ENCODE data around the gene RAD21L1.
"Not testable (repeated sequence)": the region's sequence is repeated elsewhere in the genome, so short reads cannot be mapped to it uniquely, and the experiment has no call there.

The RAD21L1 gene

DNA sequence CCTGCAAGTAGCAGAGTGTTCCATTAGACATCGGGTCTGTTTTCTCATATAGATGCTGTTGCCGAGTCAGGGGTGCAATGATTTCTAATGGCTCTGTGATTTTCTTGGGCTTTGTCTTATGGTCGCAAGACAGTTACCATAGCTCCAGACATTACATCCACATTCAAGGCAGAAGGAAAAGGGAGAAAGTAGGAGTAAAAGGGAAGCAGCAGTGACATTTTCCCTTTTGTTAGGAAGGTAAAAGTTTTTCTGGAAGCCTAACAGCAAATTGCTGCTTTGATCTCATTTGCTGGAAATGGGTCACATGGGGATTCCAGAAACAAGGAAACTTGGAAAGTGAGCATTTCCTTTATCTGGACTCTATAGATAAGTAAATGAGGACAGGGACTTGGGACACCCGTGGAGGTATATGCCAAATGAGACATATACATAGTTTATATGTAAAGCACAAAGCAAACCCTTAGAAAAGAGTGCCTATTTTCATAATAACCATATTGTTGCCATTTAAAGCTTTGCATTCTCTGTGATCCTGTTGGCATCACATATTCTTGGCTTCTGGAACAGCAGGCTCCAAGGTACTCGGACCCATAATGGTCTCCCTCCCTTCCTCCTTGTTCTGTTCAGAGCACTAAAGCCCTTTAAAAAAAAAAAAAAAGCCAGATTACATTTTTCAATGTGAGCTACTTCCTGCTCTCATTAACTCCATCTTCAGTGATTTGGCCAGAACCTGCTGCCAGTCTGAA, 22.9 kb upstream of the RAD21L1 start, which contains the start of gene C20orf202:
C20orf202 (plus strand) TSS at position 693 of the 743 bp plus-strand sequence. CDS start 132 bp downstream, outside the sequence.
- DNase-seq: no peak

DNA sequence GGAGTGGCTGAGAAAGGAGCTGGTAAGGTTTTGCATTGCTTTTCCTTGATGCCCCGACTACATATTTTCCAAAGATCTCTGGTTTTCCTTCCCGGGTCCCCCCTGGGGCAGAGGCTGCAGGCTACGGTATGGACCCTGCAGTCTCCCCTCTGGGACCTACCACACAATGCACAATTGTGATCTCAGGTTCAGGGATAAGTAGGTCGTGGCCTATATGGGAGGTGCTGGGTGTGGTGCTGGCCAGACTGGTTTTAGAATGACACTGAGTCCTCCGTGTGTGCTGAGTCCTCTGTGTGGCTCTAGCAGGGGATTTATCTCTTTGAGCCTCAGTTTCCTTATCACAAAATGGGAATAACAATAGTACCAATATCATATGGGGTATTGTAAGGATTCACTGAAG, 22.2 kb upstream of the RAD21L1 start:
- no peak for DNase-seq

DNA sequence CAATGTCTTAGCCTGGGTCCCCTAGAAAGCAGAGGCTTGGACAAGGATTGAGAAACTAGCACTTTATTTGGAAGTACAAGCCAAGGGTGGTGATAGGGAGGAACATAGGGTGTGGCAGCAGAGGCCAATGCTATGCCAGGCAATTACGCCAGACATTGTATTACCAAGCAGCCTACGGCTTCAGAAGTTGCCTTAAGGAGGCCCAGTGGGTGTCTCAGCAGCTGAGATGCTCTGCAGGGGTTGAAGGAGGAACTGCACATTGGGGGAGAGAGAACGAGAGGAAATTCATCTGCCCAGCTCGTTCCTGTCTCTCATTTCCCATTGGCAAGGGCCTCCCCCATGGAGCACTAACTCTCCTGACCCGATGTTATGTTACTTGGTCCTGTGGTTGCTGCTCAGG, 21.7 kb upstream of the RAD21L1 start:
- no peak for DNase-seq

DNA sequence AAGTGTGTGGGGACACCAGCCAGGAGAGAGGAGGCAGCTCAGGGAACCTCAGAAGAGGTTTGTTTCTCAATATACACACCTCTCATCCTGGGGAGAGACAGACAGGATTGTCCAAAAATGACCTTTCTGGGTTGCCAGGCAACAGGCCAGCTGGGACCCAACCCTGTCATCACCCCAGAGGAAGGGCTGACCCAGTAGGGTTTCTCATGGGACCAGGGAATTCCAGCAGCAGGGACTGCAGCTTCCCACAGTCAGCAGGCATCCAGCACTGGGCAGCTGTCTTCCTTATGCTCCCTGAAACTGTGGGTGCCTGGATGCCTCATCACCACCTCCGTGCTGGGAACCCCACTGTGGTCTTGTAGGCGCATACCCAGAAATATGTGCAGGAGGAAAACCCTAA, 21.3 kb upstream of the RAD21L1 start:
- no peak for DNase-seq

DNA sequence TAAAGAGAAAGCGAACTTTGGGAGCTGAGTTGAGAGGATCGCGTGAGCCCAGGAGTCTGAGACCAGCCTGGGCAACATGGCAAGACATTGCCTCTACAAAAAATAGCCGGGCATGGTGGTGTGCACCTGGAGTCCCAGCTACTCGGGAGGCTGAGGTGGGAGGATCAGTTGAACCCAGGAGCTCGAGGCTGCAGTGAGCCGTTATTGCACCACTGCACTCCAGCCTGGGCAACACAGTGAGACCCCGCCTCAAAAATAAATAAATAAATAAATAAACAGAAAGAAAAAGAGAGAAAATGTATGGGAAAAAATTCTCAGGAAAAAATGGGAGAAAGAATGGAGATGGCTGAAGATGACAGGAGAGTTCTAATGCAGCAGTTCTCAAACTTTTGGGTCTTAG, 20.0 kb upstream of the RAD21L1 start:
- DNase-seq: no peak

DNA sequence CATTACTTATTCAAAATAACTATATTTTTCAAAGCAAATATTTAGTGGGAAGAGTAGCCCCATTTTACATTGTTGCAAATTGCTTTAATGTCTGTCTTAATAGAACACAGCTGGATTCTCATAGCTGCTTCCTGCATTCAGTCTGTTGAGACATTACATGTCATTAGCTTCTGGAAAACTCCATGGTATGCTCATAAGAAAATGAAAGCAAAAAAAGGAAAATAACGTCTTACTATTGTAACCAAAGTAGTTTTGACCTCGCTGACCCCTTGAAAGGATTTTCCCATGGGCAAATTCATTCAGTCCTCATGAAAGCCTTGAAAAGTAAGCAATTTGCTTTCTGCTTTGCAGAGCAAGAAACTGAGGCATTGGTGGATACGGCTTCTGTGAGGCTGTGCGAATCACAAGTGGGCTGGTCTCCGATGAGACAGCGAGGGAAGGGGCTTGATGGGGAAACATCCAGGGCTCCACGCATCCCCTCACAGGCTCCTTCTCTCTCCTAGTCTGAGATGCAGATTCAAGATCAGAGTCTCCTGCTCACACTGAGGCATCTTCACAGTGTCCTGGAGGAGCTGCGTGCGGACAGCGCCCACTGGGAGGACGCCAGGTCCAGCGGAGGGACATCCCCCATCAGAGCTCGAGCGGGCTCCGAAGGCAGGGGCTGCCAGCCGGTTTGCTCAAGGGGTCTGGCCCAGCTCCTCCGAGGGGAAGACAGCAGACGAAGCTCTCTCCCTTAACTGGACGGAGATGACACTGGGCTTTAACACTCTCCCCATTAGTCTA, 19.3 kb upstream of the RAD21L1 start:
- no peak for DNase-seq

DNA sequence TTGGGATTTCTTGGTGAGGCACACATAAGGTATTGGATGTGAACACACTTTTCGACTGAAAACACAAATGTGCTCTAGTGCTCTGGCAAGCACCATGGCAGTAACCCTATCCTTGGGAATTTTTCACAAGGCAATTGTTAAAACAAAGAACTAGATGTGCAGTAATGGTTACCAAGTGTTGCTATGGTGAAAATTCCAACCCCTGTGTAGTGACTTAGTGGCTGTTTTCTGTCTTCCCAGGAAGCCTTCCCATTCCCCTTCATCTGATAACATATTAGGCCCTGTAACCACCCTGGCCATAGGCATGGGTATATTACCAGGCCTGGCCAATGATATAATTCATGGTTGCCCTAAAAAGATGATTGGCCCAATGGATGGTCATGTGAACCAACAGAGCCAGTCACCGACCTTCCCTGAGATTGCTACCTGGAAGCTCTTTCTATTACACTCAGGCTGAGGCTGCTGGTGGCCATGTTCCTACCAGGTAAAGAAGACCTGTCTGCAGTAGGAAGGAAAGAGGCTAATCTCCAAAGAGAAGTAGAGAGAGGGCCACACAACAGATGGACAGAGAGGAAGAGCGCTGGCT, 18.5 kb upstream of the RAD21L1 start:
- no peak for DNase-seq

DNA sequence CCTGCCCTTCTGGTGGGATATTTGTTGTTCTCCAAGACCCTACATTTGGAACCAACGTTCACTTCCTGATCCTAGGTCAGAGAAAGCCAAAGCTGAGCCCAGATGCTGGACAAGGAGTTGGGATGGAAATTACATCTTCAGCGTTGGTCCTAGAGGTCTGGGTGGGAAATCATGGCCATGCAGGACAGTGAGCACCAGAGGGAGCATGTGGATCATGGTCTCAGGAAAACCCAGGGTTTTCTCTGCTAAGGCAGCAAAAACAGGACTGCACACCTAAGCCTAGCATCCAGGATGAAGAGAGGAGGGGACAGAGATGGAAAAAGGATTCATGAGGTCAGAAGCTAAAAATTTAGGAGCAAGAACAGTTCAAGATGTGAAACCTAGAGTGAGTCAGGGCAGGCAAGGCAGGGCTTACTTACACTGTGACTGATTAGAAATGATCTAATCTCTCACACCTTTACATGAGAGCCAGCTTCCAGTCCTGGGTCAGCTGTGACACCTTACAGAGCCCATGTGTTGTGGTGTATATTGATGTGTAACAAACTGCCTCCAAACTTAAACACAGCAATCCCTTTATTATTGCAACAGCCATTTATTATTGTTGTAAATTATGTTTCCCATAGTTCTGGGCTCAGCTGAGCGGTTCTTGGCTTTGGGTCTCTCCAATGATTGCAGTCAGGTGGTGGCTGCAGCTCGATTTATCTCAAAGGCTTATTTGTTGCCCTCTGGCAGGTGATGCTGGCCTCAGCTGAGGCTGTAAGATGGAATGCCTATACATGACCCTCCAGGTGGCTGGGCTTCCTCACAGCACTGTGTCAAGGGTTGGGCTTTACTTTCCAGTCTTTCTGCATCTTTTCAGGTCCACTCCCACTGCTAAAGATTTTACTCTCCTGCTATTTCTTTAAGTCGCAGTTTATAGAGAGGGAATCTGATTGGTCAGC, 16.1 kb upstream of the RAD21L1 start:
- DNase-seq: no peak

DNA sequence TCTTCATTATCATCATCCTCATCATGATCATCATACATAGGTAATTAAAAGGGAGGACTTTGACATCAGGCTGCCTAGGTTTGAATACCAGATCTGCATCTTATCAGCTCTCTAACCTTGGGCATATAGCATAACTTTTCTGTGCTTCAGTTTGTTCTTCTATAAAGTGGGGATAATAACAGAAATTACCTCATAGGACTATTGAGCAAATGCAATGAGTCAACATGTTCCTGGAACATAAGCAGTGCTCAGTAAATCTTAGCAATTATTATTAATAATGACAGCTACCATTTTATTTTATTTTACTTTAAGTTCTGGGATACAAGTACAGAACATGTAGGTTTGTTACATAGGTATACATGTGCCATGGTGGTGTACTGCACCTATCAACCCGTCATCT, 15.3 kb upstream of the RAD21L1 start:
- no peak for DNase-seq

DNA sequence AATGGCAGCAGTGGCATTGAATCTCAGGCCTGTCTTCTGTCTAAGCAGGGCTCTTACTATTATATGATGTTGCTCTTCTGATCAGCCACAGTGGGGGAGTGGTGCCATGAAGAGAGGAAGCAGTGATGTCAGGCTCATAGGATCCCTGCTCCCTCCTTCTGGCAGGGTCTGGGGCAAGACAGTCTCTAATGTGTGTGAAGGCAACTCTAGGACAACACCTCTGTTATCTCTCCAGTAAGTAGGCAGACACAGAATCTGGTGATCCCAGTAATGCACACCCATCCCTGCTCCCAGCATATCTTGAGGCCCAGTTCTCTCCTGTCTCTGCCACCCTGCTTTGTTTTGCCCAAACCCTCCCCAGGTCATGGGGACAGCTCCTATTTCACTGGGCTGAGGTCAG, 13.8 kb upstream of the RAD21L1 start:
- DNase-seq: no peak

DNA sequence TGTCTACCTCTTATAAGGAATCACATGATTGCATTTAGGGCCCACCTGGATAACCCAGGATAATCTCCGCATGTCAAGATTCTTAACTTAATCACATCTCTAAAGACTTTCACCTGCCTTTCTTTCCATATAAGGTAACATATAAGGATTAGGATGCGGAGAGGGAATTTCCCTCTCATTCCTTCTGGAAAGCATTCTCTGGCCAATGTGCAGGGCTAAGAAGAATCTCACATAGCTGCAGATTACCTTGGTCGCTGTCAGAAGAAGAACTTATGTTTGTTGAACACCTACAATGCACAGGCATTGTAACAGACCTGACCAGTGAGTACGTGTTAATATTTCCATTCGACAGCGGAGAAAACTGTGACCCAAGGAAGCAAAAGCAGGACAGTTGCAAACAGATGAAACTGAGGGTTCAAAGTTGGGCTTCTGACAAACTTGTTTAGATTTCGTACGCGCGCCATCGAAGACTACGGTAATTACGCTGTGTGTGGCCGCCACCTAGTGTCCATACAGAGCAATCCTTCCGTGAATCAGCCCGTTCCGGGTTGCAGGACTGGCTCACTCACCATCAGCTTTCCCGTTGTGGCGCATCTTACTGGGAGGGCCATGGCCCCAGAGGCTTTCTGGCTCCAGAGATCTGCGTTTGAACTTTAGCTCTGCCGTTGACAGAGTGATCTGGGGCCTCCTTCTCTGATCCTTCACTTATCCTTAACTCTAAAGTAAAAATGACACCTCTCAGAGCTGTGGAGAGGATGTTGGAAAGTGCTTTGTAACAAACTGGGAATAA, 13.0 kb upstream of the RAD21L1 start:
- no peak for DNase-seq

DNA sequence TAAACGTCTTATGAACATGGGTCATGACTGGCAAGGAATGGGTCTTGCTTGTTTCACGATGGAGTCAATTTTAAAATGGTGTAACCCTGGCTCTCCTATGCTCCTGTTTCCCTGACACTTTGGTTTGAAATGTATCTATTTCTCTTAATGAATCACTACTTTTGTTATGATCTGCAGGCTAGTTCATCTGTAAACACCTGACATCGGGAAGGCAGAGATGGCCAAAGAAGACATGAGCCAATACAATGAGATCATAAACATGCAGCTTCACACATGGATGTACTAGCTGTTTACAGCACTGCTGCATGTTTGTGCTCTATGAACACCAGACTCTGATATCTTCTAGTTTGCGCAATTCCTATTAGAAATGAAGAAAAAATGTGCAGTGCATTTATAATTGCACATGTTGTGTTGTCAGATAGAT, 11.0 kb upstream of the RAD21L1 start:
- no peak for DNase-seq

DNA sequence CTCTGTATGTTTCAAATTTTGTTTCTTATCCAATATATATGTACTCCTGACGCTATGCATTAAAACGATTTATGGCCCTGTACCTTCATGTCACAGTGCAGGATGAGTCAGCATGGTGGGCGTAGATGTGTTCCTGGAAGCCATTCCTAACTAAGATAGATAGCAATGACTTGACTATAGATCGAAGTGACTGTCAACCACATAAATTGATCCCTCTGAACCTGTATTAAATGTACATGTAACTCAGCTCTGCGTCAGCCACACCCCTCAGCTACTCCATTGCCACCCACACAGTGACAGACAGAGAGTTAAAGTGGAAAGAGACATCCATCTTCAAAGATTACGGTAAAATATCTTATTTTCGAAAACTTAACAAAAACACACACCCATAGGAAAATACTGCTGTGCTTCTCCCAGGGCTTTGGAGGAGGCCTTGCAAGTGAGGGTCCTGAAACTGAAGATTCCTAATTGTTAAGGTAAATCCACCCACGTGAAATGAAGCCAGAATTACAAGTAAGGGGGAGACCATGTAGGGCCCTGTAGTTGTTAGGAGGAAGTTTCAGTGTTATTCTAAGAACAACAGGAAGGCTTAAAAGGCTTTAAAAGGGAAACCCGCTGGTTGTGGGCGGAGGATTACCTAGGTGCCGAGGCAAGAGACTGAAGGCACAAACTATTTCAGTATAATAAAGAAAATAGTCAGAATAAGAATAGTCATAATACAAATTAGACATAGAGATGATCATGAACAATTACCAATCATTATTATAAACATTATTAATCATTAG, 10.3 kb upstream of the RAD21L1 start:
- DNase-seq: no peak

DNA sequence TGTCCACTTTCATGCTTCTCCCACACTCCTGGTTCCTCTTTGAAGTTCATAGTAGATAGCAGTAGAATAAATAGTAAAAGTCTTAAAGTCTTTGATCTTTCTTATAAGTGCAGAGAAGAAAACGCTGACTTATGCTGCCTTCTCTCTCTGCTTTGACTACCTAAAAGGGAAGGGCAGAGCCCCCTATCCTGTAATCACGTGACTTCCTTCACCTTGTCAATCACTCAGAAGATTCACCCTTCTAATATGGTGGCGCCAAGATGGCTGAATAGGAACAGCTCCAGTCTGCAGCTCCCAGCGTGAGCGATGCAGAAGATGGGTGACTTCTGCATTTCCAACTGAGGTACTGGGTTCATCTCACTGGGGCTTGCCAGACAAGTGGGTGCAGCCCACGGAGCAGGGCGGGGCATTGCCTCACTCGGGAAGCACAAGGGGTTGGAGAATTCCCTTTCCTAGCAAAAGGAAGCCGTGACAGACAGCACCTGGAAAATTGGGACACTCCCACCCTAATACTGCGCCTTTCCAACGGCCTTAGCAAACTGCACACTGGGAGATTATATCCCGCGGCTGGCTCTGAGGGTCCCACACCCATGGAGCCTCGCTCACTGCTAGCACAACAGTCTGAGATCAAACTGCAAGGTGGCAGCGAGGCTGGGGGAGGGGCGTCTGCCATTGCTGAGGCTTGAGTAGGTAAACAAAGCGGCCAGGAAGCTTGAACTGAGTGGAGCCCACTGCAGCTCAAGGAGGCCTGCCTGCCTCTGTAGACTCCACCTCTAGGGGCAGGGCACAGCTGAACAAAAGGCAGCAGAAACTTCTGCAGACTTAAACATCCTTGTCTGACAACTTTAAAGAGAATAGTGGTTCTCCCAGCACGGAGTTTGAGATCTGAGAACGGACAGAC, 9.1 kb upstream of the RAD21L1 start:
- not testable (repeated sequence) for DNase-seq

DNA sequence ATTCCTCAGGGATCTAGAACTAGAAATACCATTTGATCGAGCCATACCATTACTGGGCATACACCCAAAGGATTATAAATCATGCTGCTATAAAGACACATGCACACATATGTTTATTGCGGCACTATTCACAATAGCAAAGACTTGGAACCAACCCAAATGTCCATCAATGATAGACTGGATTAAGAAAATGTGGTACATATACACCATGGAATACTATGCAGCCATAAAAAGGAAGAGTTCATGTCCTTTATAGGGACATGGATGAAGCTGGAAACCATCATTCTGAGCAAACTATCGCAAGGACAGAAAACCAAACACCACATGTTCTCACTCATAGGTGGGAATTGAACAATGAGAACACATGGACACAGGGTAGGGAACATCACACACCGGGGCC, 3.1 kb upstream of the RAD21L1 start:
- not testable (repeated sequence) for DNase-seq

DNA sequence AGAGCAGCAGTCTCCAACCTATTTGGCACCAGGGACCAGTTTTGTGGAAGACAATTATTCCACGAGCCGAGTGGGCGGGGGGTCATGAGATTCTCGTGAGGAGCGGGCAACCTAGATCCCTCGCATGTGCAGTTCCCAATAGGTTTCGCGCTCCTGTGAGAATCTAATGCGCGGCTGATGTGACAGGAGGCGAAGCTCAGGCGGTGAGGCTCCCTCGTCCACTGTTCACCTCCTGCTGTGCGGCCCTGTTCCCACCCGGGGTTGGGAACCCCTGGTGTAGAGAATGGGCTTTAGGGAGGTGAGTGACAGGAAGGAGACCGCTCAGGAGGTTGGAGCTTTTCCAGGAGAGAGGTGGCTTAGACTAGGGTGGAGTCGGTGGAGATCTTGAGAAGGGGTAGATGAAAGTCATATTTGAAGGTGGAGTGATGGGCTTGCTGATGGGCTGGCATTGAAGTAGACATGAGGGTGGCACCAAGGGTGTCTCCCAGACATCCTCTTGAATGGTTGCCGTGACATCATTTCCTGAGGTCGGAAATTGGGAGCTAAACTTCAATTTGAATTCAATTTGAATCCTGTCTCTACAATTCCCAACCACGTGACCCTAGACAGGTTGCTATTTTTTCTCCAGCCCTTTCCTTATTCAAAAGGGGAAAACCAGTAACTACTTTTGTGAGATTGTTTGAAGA, 1.5 kb upstream of the RAD21L1 start:
- no peak for DNase-seq

DNA sequence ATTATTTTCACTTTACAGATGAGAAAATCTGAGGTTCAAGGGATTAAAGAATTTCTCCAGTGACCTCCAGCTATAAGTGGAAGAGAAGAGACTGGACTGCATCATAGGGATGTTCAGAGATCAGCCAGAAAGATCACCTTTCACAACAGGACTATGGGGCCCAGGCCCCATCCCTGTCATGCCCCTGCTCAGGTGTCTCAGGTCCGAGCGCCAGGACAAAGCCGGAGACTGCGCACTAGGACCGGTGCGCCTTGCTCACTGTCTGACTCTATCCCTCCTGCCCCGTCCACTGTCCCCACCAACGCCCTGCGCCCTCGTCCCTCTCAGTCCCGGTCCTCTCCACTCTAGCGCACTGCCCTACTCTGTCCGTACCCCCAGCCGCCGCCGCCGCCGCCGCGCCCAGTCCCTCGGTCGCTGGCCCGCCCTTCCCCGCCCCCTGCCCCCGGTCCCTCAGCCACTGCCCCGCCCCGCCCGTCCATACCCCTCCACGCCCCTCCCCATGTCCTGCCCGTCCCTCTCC, 521 bp upstream of the RAD21L1 start:
- DNase-seq: no peak

DNA sequence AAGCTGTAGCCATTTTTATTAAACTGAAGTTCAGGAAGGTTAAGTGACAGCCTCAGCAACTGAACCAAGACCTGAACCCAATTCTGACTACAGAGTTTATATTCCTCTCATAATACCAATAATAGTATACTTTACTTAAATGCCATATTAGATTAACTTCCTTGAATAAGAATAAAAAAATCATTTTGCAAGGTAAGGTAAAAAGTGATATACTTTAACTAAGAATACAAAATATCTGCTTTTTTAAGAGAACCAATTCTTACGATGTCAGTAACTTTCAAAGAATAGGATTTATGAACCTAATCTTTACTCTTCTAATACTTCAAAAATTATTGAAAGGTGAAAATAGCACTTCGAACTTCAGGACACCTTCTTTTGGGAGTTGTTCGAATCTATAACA, 3.7 kb downstream of the RAD21L1 start:
- DNase-seq: no peak
